NCI-H748 treated with DMSO at 0.1 percent for 48 hours (cell line): ENCODE data around the gene ACTC1.

Source experiments
- DNase-seq: peaks from one replicate; lab custom pipeline; 2025; lab: John Stamatoyannopoulos, UW

ACTC1 gene

GRCh38 chr15:34799149-34800101, 4.1 kb upstream of the ACTC1 start:
- DNase-seq, result no peak

DNA sequence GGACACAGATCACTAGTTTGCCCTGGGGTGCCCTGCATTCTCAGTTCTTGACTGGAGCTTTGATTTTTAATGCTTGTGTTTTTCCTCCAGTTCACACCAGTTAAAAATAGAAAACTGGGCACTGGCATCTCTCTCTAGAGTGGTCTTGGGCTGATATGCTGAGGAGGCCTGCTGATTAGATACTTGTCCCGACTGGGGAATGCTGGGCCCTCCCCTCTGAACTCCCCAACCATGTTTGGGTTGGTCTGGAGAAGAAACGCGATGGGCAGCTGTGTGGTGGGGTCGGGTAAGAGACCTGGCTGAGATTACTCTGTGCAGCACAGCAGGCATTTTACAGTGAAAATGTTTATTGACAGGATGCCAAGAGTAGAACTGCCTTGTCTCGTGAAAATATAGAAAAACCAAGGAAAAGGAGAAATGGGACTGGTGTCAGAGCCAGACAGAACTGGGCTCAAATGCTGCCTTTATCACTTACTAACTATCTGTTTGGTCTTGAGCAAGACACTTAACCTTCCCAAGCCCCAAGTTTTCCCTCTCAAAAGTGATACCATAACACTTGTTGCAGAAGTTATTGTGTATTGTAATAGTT, 1.6 kb upstream of the ACTC1 start:
- no peak for DNase-seq

DNA sequence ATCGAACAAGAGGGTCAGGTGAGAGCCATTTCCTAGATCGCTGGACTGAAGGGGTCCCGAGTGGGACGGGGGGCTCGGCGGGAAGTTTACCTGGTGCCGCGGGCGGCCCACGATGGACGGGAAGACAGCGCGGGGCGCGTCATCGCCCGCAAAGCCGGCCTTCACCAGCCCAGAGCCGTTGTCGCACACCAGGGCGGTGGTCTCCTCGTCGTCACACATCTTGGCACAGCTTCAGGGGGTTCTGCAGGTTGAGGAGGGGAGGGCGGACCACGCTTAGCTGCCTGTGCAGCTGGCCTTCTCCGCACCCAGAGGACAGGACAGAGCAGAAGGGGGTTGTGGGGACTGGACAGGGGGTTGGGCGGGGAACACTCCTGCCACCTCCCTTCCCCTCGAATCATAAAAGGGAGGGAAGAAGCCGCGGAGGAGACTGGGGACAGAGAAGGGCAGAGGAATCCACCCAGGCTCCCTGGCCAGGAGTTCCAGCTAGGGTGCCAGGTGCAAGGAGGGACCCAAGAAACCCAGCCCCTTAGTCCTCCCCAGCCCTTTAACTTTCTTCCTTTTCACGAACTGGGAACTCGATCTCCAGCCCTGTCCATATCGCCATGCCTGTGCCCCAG, 651 bp downstream of the ACTC1 start:
- DNase-seq, result no peak

- DNase-seq, result no peak
These were observed 1.4 kb downstream of the ACTC1 start for GRCh38 chr15:34793901-34794300.

DNA sequence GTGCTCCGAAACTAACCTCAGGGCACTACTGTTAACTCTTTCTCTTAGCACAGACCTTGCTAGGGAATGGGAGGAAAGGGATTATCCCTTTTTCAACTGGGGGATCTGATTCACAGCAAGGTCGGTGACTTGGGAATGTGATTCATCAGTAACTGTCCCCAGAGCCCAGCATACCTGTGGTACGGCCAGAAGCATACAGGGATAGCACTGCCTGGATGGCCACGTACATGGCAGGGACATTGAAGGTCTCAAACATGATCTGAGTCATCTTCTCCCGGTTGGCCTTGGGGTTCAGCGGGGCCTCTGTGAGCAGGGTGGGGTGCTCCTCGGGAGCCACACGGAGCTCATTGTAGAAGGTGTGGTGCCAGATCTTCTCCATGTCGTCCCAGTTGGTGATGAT, 2.3 kb downstream of the ACTC1 start:
- DNase-seq, result no peak

GRCh38 chr15:34791701-34792100, 3.6 kb downstream of the ACTC1 start:
- DNase-seq, result no peak

- DNase-seq, result no peak
These were observed 5.2 kb downstream of the ACTC1 start for GRCh38 chr15:34790121-34790520.

- DNase-seq, result no peak
These were observed 6.0 kb downstream of the ACTC1 start for GRCh38 chr15:34789326-34789725.

DNA sequence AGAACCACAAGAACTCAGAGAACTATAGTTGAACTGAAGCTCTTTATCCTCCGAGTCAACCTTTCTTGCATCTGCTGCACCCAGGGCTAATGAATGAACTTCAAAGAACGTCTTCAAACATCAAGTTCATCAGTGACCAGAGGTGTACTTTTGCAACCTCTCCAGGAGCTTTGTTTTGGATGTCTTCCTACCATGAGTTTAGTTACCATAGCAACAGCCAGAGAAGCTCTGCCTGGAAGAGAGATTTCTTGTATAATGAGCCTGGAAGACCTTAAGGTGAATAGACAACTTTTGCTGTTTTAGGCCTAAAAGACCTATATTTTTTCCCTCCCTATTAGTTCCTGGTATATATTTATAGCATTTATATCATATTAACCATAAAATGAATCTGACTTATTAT, 9.1 kb downstream of the ACTC1 start:
- no peak for DNase-seq

- DNase-seq, result no peak
These were observed 11.4 kb downstream of the ACTC1 start for GRCh38 chr15:34783991-34784390.

GRCh38 chr15:34783431-34783830, 11.9 kb downstream of the ACTC1 start:
- no peak for DNase-seq

DNA sequence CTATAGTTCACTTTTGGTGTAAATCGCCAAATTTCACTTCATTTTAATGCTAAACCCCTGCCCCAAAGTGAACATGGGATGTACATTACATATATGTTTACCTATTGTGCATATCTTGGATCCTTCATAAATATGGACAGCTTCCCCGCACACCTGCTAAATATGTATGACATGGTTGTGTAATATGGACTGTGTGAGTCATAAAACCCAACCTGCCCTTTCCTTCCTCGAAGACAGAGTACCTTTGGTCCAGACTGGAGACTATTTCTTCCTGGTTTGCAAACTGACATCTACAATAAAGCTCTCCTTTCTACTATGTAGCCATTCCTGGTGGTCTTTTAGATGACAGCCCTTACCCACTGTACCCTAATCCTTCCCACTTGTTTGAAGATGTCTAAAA, 12.4 kb downstream of the ACTC1 start:
- no peak for DNase-seq

GRCh38 chr15:34780725-34781124, 14.6 kb downstream of the ACTC1 start:
- no peak for DNase-seq

GRCh38 chr15:34776606-34777105, 18.7 kb downstream of the ACTC1 start:
- DNase-seq, result no peak

DNA sequence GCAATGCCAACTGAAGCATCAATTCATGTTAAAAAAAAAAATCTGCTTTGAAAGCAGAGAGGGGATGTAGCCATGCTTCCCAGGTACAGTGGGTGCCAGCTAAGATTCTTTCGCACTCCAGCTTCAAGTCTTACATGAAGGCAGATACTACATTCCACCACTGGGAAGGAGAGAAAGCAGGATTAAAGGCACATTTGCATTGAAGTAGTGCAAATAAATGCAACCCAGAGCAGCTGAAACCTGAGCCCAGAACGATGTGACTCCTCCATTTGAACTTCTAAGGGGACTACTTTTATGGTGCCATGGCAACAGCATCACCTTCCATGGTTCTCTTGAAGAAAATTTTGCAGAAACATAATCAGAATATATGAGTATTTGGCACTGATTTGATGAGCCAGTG, 21.4 kb downstream of the ACTC1 start:
- no peak for DNase-seq

GRCh38 chr15:34773013-34773412, 22.3 kb downstream of the ACTC1 start:
- no peak for DNase-seq

GRCh38 chr15:34772312-34772711, 23.0 kb downstream of the ACTC1 start:
- no peak for DNase-seq

DNA sequence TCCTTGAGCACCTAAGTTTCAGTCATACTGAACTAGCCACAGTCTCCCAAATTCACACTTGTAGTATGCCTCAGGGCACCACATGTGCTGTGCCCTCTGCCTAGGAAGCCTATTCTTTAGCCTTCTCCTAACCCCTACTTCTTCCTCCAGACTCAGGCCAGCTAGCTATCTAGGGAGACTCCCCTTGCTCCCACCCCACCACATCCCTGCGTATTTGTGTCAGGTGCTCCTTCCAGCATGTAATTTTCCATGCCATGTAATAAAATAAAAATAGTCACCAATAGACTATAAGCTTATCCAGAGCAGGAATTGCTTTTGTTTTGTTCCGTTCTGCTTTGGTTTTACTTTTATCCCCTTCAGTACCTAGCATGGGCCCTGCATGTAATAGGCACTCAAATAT, 25.6 kb downstream of the ACTC1 start:
- no peak for DNase-seq

GRCh38 chr15:34768530-34768929, 26.8 kb downstream of the ACTC1 start:
- no peak for DNase-seq

GRCh38 chr15:34765741-34766140, 29.6 kb downstream of the ACTC1 start:
- DNase-seq, result no peak

- no peak for DNase-seq
These were observed 34.4 kb downstream of the ACTC1 start for GRCh38 chr15:34760909-34761308.

GRCh38 chr15:34759992-34760391, 35.4 kb downstream of the ACTC1 start:
- no peak for DNase-seq

GRCh38 chr15:34759347-34759746, 36.0 kb downstream of the ACTC1 start:
- no peak for DNase-seq
